ENCODE data around the gene SNRNP70.

The SNRNP70 gene

DNA sequence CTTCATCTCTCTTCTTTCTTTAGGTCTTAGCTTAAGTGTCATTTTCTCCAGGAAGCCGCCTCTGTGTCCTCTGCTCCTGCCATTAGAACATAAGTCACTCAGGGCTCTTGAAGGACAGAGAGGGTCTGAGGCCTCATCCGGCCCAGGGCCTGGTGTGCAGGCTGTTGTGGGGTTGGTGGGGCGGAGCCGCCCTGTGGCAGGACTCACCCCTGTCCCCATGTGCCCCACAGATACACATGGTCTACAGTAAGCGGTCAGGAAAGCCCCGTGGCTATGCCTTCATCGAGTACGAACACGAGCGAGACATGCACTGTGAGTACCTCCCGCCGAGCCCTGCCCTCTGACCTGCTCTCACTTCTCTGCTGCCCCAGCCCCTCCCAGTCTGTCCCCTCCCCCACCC is 15.9 kb downstream of the SNRNP70 start:
- no peak overlapping the region for H3K4me3 ChIP-seq (ENCODE audit: low read length)
- H3K4me1 ChIP-seq (ENCODE audit: control insufficient read depth, insufficient read depth, low read length): no peaks in the 10 kb centered on the region
- H3K27me3 ChIP-seq (ENCODE audit: control insufficient read depth, insufficient read depth, low read length): no peaks in the 10 kb centered on the region
- peaks cover 48% of the 10 kb centered on the region for H3K36me3 ChIP-seq (ENCODE audit: control insufficient read depth, insufficient read depth, low read length)
- no peak overlapping the region for H3K27ac ChIP-seq (ENCODE audit: low read length)
- no CpG with 5 or more reads among the region's 12 CpGs for WGBS (ENCODE audit: insufficient coverage, insufficient read length)
- H3K9me3 ChIP-seq (ENCODE audit: control insufficient read depth, insufficient read depth, low read length): no peaks in the 10 kb centered on the region
- DNase-seq (ENCODE audit: low read depth, low spot score): no peak

DNA sequence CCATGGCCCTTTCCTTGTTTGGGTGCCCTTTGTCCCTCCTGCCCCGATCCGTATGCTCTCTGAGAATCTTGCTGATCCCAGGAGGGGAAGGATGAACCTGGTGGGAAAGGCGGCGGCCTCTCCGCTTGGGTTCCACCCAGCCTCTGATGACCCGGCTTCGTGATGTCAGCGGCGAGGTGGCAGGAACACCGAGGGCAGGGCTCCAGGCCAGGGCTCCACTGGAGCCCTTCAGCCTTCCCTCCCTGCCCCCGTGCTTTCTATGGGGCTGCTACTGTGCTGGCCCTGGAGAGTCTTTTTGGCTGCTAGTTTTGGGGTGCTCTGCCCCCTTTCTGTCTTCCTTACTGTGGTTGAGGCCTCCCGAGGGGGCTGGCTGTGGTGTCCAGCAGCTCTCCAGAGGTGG is 17.1 kb downstream of the SNRNP70 start:
- Histone ChIP-seq H3K4me1 (ENCODE audit: control insufficient read depth, insufficient read depth, low read length) (no peaks in the 10 kb centered on the region), H3K9me3 (ENCODE audit: control insufficient read depth, insufficient read depth, low read length) (no peaks in the 10 kb centered on the region), H3K27ac (ENCODE audit: low read length) (no peak overlapping the region), H3K27me3 (ENCODE audit: control insufficient read depth, insufficient read depth, low read length) (no peaks in the 10 kb centered on the region), H3K36me3 (ENCODE audit: control insufficient read depth, insufficient read depth, low read length) (peaks cover 52% of the 10 kb centered on the region), H3K4me3 (ENCODE audit: low read length) (no peak overlapping the region)
- DNase-seq (ENCODE audit: low read depth, low spot score): no peak
- WGBS (ENCODE audit: insufficient coverage, insufficient read length): no CpG with 5 or more reads among the region's 12 CpGs

DNA sequence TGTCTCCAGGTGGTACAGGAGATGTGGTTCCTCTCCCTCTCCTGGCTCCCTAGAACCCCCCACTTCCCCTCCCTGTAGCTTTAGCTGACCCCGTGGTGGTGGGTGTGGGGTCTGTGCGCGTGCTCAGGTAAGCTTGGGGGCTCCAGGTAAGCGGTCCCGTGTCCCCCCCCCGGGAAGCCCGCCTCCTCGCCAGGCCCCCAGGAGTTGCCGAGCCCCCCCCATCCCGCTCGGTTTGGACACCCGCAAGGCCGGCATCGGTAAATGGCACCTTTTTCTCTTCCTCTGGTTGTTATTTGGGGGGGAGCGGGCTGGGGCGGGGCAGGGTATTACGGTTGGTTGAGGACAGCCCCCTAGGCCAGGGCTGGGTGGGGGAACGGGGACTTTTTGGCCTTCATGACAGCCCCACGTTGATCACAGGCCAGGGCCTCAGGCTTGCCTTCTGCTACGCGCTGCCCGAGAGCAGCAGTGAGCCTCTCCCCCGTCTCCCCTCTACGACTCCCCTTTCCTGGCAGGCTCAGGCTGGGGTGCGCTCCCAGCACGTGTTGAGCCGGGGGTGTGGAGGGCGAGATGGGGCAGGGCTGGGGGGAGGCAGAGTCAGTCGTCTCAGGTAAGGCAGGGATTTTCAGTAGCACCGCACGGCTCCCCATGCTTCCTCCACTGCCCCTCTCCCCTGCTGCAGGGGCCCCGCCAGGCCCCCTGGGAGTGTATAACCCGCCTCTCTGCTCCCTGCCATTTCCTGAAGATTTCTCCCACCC is 18.3 kb downstream of the SNRNP70 start:
- H3K9me3 ChIP-seq (ENCODE audit: control insufficient read depth, insufficient read depth, low read length): no peaks in the 10 kb centered on the region
- WGBS (ENCODE audit: insufficient coverage, insufficient read length): no CpG with 5 or more reads among the region's 33 CpGs
- DNase-seq (ENCODE audit: low read depth, low spot score): no peak
- H3K27ac ChIP-seq (ENCODE audit: low read length): no peak overlapping the region
- no peak overlapping the region for H3K4me3 ChIP-seq (ENCODE audit: low read length)
- H3K27me3 ChIP-seq (ENCODE audit: control insufficient read depth, insufficient read depth, low read length): no peaks in the 10 kb centered on the region
- H3K4me1 ChIP-seq (ENCODE audit: control insufficient read depth, insufficient read depth, low read length): no peaks in the 10 kb centered on the region
- peaks cover 63% of the 10 kb centered on the region for H3K36me3 ChIP-seq (ENCODE audit: control insufficient read depth, insufficient read depth, low read length)

DNA sequence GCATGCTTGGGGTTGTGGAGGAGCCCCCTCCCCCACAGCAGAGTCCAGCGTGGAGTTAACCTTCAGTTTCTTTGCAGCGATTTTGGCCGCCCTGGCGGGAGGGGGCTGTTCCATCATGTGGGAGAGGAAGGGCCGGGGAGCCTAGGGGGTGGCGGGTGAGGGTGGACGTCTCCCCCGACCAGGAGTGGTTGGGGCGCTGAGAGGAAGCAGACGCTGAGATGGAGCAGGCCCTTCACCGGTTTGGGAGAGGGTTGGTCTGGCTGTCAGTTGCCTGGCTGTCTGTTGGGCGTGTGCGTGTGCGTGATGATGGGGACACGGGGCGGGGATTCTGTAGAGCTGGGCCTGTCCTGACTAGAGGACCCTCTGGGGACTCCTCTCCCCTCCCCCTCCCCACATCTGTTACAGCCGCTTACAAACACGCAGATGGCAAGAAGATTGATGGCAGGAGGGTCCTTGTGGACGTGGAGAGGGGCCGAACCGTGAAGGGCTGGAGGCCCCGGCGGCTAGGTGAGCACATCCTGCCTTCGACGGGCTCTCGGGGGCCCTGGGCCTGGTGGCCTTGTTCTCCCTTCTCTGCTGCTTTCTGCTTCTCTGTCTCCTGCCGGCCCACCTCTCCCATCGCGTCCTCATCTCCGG is 19.1 kb downstream of the SNRNP70 start:
- WGBS (ENCODE audit: insufficient coverage, insufficient read length): no CpG with 5 or more reads among the region's 30 CpGs
- H3K27me3 ChIP-seq (ENCODE audit: control insufficient read depth, insufficient read depth, low read length): no peaks in the 10 kb centered on the region
- H3K4me1 ChIP-seq (ENCODE audit: control insufficient read depth, insufficient read depth, low read length): no peaks in the 10 kb centered on the region
- no peaks in the 10 kb centered on the region for H3K9me3 ChIP-seq (ENCODE audit: control insufficient read depth, insufficient read depth, low read length)
- DNase-seq (ENCODE audit: low read depth, low spot score): no peak
- peaks cover 64% of the 10 kb centered on the region for H3K36me3 ChIP-seq (ENCODE audit: control insufficient read depth, insufficient read depth, low read length)
- no peak overlapping the region for H3K4me3 ChIP-seq (ENCODE audit: low read length)
- no peak overlapping the region for H3K27ac ChIP-seq (ENCODE audit: low read length)

DNA sequence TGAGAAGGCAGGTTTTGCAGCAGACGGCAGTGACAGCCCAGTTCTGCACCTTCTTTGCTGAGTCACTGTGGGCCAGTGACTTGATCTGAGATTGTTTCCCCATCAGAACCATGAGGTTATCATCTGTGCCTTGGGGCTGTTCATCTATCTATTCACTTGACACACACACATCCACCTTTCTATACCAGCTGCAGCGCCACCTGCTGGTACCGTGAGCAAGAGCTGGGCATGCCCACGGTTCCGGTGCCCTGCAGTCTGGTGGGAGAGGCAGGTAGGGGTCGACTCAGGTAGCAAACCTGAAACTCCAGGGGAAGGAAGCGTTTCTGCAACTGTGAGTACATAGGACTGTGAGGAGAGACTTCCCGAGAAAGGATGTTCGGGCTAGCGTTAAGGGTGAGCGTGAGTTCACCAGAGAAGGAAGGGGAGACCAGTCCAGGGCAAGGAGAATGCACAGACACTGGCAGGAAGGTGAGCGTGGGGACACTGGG is 21.4 kb downstream of the SNRNP70 start:
- no peaks in the 10 kb centered on the region for H3K4me1 ChIP-seq (ENCODE audit: control insufficient read depth, insufficient read depth, low read length)
- H3K4me3 ChIP-seq (ENCODE audit: low read length): no peak overlapping the region
- DNase-seq (ENCODE audit: low read depth, low spot score): no peak
- H3K9me3 ChIP-seq (ENCODE audit: control insufficient read depth, insufficient read depth, low read length): no peaks in the 10 kb centered on the region
- no peak overlapping the region for H3K27ac ChIP-seq (ENCODE audit: low read length)
- WGBS (ENCODE audit: insufficient coverage, insufficient read length): no CpG with 5 or more reads among the region's 12 CpGs
- peaks cover 55% of the 10 kb centered on the region for H3K36me3 ChIP-seq (ENCODE audit: control insufficient read depth, insufficient read depth, low read length)
- H3K27me3 ChIP-seq (ENCODE audit: control insufficient read depth, insufficient read depth, low read length): no peaks in the 10 kb centered on the region

DNA sequence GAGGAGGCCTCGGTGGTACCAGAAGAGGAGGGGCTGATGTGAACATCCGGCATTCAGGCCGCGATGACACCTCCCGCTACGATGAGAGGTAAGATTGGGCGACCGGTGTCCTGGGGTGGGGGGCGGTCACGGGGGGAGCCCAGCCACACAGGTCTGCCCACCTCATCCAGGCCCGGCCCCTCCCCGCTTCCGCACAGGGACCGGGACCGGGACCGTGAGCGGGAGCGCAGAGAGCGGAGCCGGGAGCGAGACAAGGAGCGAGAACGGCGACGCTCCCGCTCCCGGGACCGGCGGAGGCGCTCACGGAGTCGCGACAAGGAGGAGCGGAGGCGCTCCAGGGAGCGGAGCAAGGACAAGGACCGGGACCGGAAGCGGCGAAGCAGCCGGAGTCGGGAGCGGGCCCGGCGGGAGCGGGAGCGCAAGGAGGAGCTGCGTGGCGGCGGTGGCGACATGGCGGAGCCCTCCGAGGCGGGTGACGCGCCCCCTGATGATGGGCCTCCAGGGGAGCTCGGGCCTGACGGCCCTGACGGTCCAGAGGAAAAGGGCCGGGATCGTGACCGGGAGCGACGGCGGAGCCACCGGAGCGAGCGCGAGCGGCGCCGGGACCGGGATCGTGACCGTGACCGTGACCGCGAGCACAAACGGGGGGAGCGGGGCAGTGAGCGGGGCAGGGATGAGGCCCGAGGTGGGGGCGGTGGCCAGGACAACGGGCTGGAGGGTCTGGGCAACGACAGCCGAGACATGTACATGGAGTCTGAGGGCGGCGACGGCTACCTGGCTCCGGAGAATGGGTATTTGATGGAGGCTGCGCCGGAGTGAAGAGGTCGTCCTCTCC is 22.6 kb downstream of the SNRNP70 start:
- H3K4me1 ChIP-seq (ENCODE audit: control insufficient read depth, insufficient read depth, low read length): no peaks in the 10 kb centered on the region
- no peak for DNase-seq (ENCODE audit: low read depth, low spot score)
- peaks cover 47% of the 10 kb centered on the region for H3K36me3 ChIP-seq (ENCODE audit: control insufficient read depth, insufficient read depth, low read length)
- no CpG with 5 or more reads among the region's 93 CpGs for WGBS (ENCODE audit: insufficient coverage, insufficient read length)
- H3K9me3 ChIP-seq (ENCODE audit: control insufficient read depth, insufficient read depth, low read length): no peaks in the 10 kb centered on the region
- H3K27me3 ChIP-seq (ENCODE audit: control insufficient read depth, insufficient read depth, low read length): no peaks in the 10 kb centered on the region
- no peak overlapping the region for H3K27ac ChIP-seq (ENCODE audit: low read length)
- no peak overlapping the region for H3K4me3 ChIP-seq (ENCODE audit: low read length)

DNA sequence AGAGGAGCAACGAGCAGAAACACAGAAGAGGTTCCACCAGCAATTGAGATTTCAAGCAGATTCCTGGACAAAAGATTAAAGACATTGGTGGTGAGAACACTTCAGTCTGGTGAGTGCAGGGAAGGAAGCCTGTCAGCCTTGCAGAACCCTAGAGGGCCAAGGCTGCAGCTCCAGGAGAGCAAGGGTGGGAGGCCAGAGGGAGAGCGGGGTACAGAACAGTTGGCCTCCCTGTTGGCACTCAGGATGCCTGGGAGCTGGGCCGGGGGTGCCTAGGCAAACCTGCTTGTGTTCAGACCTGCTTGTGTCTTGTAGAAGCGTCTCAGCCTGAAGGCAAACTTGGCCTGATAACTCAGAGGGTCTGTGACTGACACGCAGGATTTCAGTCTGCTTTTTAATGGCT is 23.8 kb downstream of the SNRNP70 start:
- no CpG with 5 or more reads among the region's 5 CpGs for WGBS (ENCODE audit: insufficient coverage, insufficient read length)
- H3K27ac ChIP-seq (ENCODE audit: low read length): no peak overlapping the region
- H3K4me1 ChIP-seq (ENCODE audit: control insufficient read depth, insufficient read depth, low read length): peaks cover 2% of the 10 kb centered on the region; the same call in 1 of the 2 replicates
- H3K27me3 ChIP-seq (ENCODE audit: control insufficient read depth, insufficient read depth, low read length): no peaks in the 10 kb centered on the region
- H3K9me3 ChIP-seq (ENCODE audit: control insufficient read depth, insufficient read depth, low read length): no peaks in the 10 kb centered on the region
- H3K36me3 ChIP-seq (ENCODE audit: control insufficient read depth, insufficient read depth, low read length): peaks cover 40% of the 10 kb centered on the region
- no peak overlapping the region for H3K4me3 ChIP-seq (ENCODE audit: low read length)
- no peak for DNase-seq (ENCODE audit: low read depth, low spot score)

DNA sequence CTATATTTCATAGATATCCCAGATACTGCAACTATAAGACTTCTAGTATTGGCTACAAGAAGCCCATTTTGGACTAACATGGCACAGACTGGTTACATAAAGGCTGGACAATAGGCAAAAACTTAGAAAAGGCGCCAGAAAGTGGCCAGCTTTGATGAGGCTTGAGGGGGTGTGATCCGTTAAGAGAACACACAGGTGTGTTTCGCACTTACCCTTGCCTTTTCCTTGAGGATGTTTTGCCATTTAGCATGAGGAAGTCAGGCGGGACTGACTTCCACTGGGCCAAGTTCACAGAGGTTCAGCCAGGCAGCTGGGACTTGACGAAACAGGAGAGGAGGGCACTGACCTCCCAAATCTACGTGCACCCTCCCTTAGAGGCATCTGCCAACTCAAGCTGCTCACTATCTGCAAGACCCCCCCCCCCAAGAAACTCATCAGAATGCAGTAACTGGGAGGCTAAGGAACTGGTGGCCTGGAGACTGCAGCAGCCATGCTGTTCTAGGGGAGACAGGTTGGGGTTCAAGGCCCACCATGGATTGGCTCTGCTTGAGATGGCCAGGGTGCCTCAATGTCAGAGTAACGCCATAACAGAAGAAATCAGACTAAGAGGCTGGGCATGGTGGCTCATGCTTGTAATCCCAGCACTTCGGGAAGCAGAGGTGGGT is 24.4 kb downstream of the SNRNP70 start:
- H3K4me3 ChIP-seq (ENCODE audit: low read length): no peak overlapping the region
- no peak for DNase-seq (ENCODE audit: low read depth, low spot score)
- no CpG with 5 or more reads among the region's 8 CpGs for WGBS (ENCODE audit: insufficient coverage, insufficient read length)
- peaks cover 34% of the 10 kb centered on the region for H3K36me3 ChIP-seq (ENCODE audit: control insufficient read depth, insufficient read depth, low read length)
- H3K27me3 ChIP-seq (ENCODE audit: control insufficient read depth, insufficient read depth, low read length): no peaks in the 10 kb centered on the region
- H3K27ac ChIP-seq (ENCODE audit: low read length): no peak overlapping the region
- peaks cover 2% of the 10 kb centered on the region; the same call in 1 of the 2 replicates for H3K4me1 ChIP-seq (ENCODE audit: control insufficient read depth, insufficient read depth, low read length)
- H3K9me3 ChIP-seq (ENCODE audit: control insufficient read depth, insufficient read depth, low read length): no peaks in the 10 kb centered on the region

DNA sequence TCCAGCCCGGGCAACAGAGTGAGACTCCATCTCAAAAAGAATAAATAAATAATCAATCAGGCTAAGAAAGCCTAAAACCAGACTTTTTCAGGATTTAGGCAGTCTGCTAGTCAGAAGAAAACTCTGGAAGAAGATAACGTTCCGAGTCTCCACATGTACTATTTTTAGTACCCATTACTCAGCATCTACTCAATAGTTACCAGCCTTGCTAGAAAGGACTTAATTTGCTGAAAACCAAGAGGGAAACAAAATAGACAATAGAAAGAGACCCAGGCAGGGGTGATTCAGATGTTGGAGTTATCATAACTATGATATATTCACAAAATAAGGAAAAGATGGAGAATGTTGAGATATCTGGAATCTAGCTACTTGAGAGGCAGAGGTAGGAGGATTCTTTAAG is 25.3 kb downstream of the SNRNP70 start:
- no peak overlapping the region for H3K27ac ChIP-seq (ENCODE audit: low read length)
- no peak overlapping the region for H3K4me3 ChIP-seq (ENCODE audit: low read length)
- H3K4me1 ChIP-seq (ENCODE audit: control insufficient read depth, insufficient read depth, low read length): peaks cover 3% of the 10 kb centered on the region; the same call in 1 of the 2 replicates
- DNase-seq (ENCODE audit: low read depth, low spot score): no peak
- no CpG with 5 or more reads among the region's 3 CpGs for WGBS (ENCODE audit: insufficient coverage, insufficient read length)
- peaks cover 27% of the 10 kb centered on the region for H3K36me3 ChIP-seq (ENCODE audit: control insufficient read depth, insufficient read depth, low read length)
- H3K9me3 ChIP-seq (ENCODE audit: control insufficient read depth, insufficient read depth, low read length): no peaks in the 10 kb centered on the region
- no peaks in the 10 kb centered on the region for H3K27me3 ChIP-seq (ENCODE audit: control insufficient read depth, insufficient read depth, low read length)

Data from iPS DF 6.9 (cell line).